ENCODE data around the gene ZNF879.

Gene ZNF879

GRCh38 chr5:179023528-179024189, at the start of gene ZNF879:
Gene ZNF879 (plus strand): TSS chr5:179023804. CDS start chr5:179025005, 1,201 bp downstream.
- DNase-seq (ENCODE audit: low spot score), result peak; percentile 95

GRCh38 chr5:178981381-178981780, 42.2 kb upstream of the ZNF879 start:
- DNase-seq (ENCODE audit: low spot score), result no peak

DNA sequence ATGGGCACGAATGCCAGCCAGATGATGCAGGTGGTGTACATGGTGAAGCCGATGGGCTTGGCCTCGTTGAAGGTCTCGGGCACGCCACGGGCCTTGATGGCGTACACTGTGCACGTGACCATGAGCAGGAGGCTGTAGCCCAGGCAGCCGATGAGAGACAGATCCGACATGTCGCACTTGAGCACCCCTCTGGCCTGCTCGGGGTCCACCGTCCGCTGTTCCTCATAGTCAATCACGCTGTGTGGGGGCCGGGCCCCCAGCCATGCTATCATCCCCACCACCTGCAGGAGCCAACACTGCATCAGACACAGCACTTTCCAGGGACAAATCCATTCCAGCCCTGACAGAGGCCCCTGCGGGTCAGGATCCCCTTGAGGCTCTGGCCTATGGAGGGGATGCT, 40.7 kb upstream of the ZNF879 start:
- DNase-seq (ENCODE audit: low spot score), result no peak

- no peak for DNase-seq (ENCODE audit: low spot score)
Observed at GRCh38 chr5:178983728-178984127, 39.9 kb upstream of the ZNF879 start.

DNA sequence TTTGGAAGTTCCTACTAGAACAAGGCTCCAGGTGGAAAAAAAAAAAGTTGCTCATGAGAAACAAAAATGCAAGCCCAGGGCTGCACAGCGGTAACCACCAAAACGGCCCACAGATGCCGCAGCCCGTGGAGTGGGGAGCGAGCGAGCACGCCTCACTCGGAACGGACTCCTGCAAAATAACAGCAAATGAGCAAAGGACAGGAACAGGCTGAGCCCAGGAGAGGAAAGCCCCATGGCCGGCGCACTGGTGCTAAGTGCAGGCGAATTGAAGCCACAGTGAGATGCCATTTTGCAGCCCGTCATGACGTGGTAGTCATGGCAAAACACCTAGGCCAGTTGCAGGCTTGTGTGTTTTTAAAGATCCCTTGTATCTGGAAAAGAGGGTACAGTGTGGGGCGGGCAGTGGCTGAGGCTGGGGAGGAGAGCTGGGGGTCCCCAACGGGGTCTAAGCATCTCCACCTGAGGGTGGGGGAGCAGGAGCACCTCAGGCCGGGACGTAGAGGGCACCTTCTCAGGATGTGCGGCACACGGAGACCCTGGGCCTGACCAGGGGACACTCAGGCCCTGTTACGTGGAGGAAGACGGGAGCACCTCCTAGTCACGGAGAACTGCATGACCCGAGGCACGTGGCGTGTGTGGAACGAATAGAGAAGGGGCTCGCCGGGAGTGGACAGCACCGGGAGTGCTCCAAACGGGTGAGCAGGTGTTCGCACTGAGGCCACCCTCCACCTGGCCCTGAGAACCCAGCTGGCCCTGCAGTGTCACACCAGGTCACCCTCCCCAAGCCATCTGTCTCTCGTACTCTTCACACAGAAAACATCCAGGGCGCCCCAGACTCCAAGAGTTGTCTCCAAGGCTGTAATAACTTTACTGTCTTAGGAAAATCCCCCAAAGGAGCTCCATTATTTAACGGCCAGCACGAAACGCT, 39.2 kb upstream of the ZNF879 start:
- DNase-seq (ENCODE audit: low spot score), result no peak

DNA sequence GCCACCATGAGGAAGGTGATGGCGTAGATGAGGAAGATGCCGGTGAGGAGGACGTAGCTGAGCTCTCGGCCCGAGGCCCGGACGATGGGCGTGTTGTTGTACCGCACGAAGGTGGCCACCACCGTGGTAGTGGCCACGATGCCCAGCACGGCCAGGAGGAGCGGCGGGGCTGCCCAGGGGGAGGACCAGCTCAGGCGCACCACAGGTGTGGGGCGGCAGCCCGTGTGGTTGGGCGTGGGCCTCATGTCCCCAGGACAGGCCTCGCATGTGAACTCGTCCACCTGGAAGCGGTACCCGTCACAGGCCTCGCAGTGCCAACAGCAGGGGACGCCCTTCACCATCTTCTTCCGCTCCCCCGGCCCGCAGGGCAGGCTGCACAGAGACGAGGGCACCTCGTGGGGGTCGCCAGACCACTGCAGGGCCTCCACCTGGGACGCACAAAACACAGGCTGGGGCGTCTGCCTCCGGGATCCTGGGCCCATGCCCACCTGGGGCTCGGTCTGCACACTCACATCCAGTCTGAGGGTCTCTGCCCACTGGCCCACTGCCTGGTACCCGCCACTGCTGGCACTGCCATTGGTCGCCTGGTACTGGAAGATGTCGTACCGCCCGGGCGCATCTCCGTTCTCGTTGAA, 37.2 kb upstream of the ZNF879 start:
- DNase-seq (ENCODE audit: low spot score), result no peak

- DNase-seq (ENCODE audit: low spot score), result no peak
Observed at GRCh38 chr5:178988436-178989220, 35.0 kb upstream of the ZNF879 start.

- no peak for DNase-seq (ENCODE audit: low spot score)
Observed at GRCh38 chr5:178989311-178989710, 34.3 kb upstream of the ZNF879 start.

DNA sequence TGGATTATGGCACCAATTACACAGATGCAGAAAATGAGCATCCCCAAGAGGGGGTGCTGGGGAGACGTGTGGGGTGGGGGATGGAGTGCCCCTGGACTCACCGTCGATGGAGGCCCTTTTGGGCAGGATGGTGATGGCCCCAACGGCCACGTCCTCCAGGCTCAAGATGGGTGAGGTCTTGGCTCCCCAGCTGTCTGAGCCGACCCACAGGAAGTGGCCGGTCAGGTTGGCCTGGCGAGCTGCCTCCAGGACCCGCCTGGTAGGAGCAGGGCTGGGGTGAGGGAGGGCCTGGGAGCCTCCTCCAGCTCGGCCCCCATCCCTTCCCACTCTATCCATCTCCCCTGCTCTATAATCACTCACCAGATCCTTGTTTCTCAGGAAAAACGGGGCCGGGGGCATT, 33.1 kb upstream of the ZNF879 start:
- DNase-seq (ENCODE audit: low spot score), result no peak

- no peak for DNase-seq (ENCODE audit: low spot score)
Observed at GRCh38 chr5:178991190-178992145, 32.1 kb upstream of the ZNF879 start.

GRCh38 chr5:178992291-178992895, 31.2 kb upstream of the ZNF879 start:
- no peak for DNase-seq (ENCODE audit: low spot score)

- no peak for DNase-seq (ENCODE audit: low spot score)
Observed at GRCh38 chr5:178993236-178993765, 30.3 kb upstream of the ZNF879 start.

DNA sequence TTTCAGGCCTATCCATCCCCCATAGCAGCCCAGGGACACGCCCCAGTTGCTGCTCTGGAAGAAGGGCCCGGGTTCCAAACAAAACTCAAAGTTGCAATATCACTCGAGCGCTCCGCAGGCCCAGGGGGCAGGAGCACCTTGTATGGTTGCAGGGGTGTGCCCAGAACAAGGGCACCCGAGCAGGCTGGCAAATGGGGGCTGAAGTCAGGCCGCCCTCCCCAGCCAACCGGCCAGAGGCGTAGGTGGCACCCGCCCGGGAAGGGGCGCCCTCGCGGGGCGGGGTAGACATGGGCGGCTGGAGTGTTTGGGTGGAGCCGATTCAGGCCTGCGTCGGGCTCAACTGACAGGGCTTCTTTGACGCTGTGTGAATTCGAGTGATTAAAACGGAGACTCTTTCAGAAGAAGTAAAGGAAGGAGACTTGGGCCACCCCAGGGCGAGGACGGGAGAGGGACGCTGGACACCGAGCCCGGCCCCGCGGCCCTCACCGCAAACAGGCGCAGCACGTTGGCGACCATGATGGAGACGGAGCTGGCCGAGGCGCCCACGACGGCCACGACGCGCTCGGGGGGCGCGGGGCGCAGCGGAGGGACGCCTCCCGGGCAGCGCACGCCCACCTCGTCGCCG, 29.5 kb upstream of the ZNF879 start:
- DNase-seq (ENCODE audit: low spot score), result no peak

DNA sequence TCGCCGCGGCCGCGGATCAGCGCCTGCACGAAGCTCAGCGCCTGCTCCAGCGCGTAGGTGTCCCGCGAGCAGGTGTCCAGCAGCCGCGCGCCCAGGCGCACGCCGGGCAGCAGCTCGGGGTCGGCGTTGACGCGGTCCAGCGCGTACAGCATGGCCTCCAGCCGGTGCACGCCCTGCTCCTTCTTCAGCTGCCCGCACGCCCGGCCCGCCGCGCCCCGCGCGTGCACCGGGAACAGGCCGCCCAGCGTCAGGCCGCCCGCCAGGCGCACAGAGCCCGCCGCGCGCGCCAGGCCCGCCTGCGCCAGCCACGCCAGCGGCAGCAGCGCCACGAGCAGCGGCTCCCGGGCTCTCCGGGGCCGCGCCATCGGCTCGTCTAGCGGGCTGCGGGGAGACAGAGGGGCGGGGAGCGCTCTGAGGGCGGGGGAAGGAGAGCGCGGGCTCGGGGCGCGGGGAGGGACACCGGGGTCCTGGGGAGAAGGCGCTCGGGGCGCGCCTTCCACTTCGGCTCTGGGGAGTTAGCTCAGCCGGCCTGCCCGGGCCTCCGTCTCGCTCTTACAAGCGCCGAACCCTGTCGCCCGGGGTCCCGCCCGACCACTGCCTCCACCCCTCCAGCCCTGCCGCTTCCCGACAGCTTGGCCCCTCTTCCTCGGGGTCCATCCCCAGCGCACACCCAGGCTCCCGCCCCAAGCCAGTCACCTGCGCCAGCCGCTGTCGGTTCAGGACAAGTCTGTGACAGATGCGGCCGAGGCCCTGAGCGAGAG, 28.8 kb upstream of the ZNF879 start, which contains the start of gene GRM6:
Gene GRM6, minus strand, starts transcription at position 741 of the 761 bp plus-strand sequence. Its CDS starts 376 bp downstream, at position 365.
- no peak for DNase-seq (ENCODE audit: low spot score)

- no peak for DNase-seq (ENCODE audit: low spot score)
Observed at GRCh38 chr5:178995341-178995690, 28.3 kb upstream of the ZNF879 start.

- no peak for DNase-seq (ENCODE audit: low spot score)
Observed at GRCh38 chr5:178996156-178996555, 27.4 kb upstream of the ZNF879 start.

- DNase-seq (ENCODE audit: low spot score), result no peak
Observed at GRCh38 chr5:178997191-178997590, 26.4 kb upstream of the ZNF879 start.

DNA sequence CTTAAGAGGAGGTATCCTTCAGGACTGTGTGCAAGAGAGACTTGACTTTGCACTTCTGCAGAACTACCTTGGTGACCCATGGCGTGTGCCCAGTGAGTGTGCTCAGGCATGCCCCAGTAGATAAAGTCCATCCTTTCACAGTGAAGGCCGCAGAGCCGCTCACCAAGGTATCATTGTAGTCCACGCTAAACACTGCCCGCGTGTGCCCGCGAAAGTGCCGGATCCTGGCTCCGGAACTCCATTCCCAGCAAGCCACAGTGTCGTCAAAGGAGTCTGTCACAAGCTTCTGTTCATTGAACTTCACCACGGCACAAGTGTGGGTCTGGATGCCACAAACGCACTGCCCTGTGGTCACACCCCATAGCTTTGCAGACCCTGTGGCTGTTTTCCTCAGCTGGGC, 25.2 kb upstream of the ZNF879 start:
- DNase-seq (ENCODE audit: low spot score), result no peak

GRCh38 chr5:179006564-179006963, 17.0 kb upstream of the ZNF879 start:
- no peak for DNase-seq (ENCODE audit: low spot score)

Data from kidney tubule cell (primary cell).